H1 (cell line): ENCODE measurements around the gene MYL3. TPM values are rescaled to one million over a fixed set of nuclear protein-coding genes. Genes with fewer than 3 reads are reported as not detected.
A peak's percentile ranks its signal among the peaks of the same experiment; 100 is the strongest.

Experiments
- CTCF ChIA-PET: fragments of 300-600 bp; sonication (Branson Sonifier 250); formaldehyde crosslinking; loops from one replicate; lab custom pipeline; 2021; ENCODE audit not compliant: partially characterized antibody; lab: Charles Lee
- POLR2A ChIA-PET: fragments of 300-600 bp; sonication (Branson Sonifier 250); formaldehyde crosslinking; loops from one replicate; lab custom pipeline; 2021; ENCODE audit warnings: inconsistent platforms; ENCODE audit not compliant: partially characterized antibody; lab: Charles Lee
- DNase-seq, 2 experiments: peaks; one replicate each; pipeline versions ENCODE4 v3.0.0 to v3.0.0-alpha.2; 2010 to 2022; ENCODE audit warnings: low spot score in 2 of 2, low read depth in 1 of 2, mixed read lengths in 1 of 2
- FAIRE-seq: peaks from 2 replicates; lab custom pipeline; 2011; peaks lifted over from hg19 to GRCh38; lab: Jason Lieb, UNC
- H2AFZ ChIP-seq: 2 replicates; pipeline ENCODE4 v1.8.1; 2012; ENCODE audit warnings: low read length, inconsistent platforms
- H2AK5ac ChIP-seq: 2 replicates; pipeline ENCODE4 v1.6.1; 2013; ENCODE audit warnings: low read depth, low read length
- H2BK120ac ChIP-seq: replicated peaks from 2 replicates; pipeline ENCODE3; 2013; ENCODE audit warnings: low read depth, low read length, inconsistent platforms
- H2BK12ac ChIP-seq: 2 replicates; pipeline ENCODE4 v1.6.1; 2013; ENCODE audit warnings: low read depth, low read length
- H2BK15ac ChIP-seq: 2 replicates; pipeline ENCODE4 v1.6.1; 2013; ENCODE audit warnings: low read length
- H2BK20ac ChIP-seq: 2 replicates; pipeline ENCODE4 v1.6.1; 2013; ENCODE audit warnings: low read length
- H2BK5ac ChIP-seq: 2 replicates; pipeline ENCODE4 v1.6.1; 2013; ENCODE audit warnings: low read depth, low read length
- H3K14ac ChIP-seq: 2 replicates; pipeline ENCODE4 v1.6.1; 2013; ENCODE audit warnings: inconsistent platforms; ENCODE audit not compliant: insufficient read length
- H3K18ac ChIP-seq: 2 replicates; pipeline ENCODE4 v1.6.1; 2013; ENCODE audit warnings: low read length; ENCODE audit errors: extremely low read depth
- H3K23ac ChIP-seq: 2 replicates; pipeline ENCODE4 v1.6.1; 2013; ENCODE audit warnings: inconsistent platforms; ENCODE audit not compliant: insufficient read length
- H3K23me2 ChIP-seq: 2 replicates; pipeline ENCODE4 v1.6.1; 2013; ENCODE audit warnings: low read depth, low read length
- H3K27ac ChIP-seq: 2 replicates; pipeline ENCODE4 v1.6.1; 2011; ENCODE audit warnings: low read depth, low read length, inconsistent platforms
- H3K27me3 ChIP-seq, 4 experiments: replicated peaks in 1 of 4; 1 replicate in 1 of 4; 2 replicates in 3 of 4; pipeline versions ENCODE4 v1.6.1 to v1.8.1; 2011 to 2013; ENCODE audit warnings: low read length in 3 of 4, mild to moderate bottlenecking in 3 of 4, inconsistent platforms in 2 of 4, mixed read lengths in 2 of 4, moderate library complexity in 1 of 4; ENCODE audit not compliant: control insufficient read depth in 3 of 4, insufficient read depth in 3 of 4; ENCODE audit errors: extremely low read depth in 1 of 4
- H3K36me3 ChIP-seq, 4 experiments: 2 replicates each; pipeline versions ENCODE4 v1.6.1 to v1.8.1; 2011 to 2013; ENCODE audit warnings: mild to moderate bottlenecking in 4 of 4, low read length in 3 of 4, moderate library complexity in 2 of 4, control low read depth in 1 of 4, inconsistent platforms in 1 of 4; ENCODE audit not compliant: insufficient read depth in 4 of 4, control insufficient read depth in 2 of 4
- H3K4ac ChIP-seq: replicated peaks from 2 replicates; pipeline ENCODE3; 2013; ENCODE audit warnings: low read length, low read depth, mixed read lengths, inconsistent platforms; ENCODE audit not compliant: insufficient read length
- H3K4me1 ChIP-seq, 4 experiments: replicated peaks in 1 of 4; 1 replicate in 1 of 4; 2 replicates in 3 of 4; pipeline versions ENCODE4 v1.6.1 to v1.8.1; 2011 to 2013; ENCODE audit warnings: low read length in 3 of 4, inconsistent platforms in 2 of 4, mixed read lengths in 1 of 4; ENCODE audit not compliant: insufficient read depth in 4 of 4, control insufficient read depth in 3 of 4
- H3K4me2 ChIP-seq, 2 experiments: 2 replicates each; pipeline versions ENCODE4 v1.6.1 to v1.8.1; 2011 to 2013; ENCODE audit warnings: low read depth in 2 of 2, low read length in 2 of 2, control low read depth in 1 of 2, inconsistent platforms in 1 of 2, mild to moderate bottlenecking in 1 of 2; ENCODE audit not compliant: insufficient read depth in 1 of 2
- H3K4me3 ChIP-seq, 4 experiments: fragments of 200-600, 300-600 bp in 1 of 4; sonication (generic), shearing (Covaris generic), sonication (Bioruptor Twin) in 1 of 4; 2 replicates each; pipeline versions ENCODE4 v1.5.1 to v1.8.1; 2011 to 2016; ENCODE audit warnings: low read length in 4 of 4, low read depth in 3 of 4, control low read depth in 2 of 4, inconsistent platforms in 2 of 4, mild to moderate bottlenecking in 2 of 4, mixed read lengths in 1 of 4, moderate library complexity in 1 of 4; ENCODE audit not compliant: insufficient read depth in 2 of 4; ENCODE audit errors: extremely low read depth in 1 of 4
- H3K56ac ChIP-seq: replicated peaks from 2 replicates; pipeline ENCODE3; 2013; ENCODE audit warnings: low read depth, mild to moderate bottlenecking, mixed read lengths, low read length, inconsistent platforms; ENCODE audit not compliant: insufficient read length
- H3K79me1 ChIP-seq: 2 replicates; pipeline ENCODE4 v1.6.1; 2013; ENCODE audit warnings: low read depth, low read length, control low read depth
- H3K79me2 ChIP-seq, 2 experiments: 2 replicates each; pipeline versions ENCODE4 v1.6.1 to v1.8.1; 2012 to 2013; ENCODE audit warnings: low read length in 2 of 2, mild to moderate bottlenecking in 2 of 2, inconsistent platforms in 1 of 2; ENCODE audit not compliant: insufficient read depth in 2 of 2, control insufficient read depth in 1 of 2
- H3K9ac ChIP-seq, 4 experiments: replicated peaks in 1 of 4; 1 replicate in 1 of 4; 2 replicates in 3 of 4; pipeline versions ENCODE4 v1.6.1 to v1.8.1; 2011 to 2013; ENCODE audit warnings: low read depth in 3 of 4, low read length in 3 of 4, control low read depth in 2 of 4, mild to moderate bottlenecking in 2 of 4, moderate library complexity in 2 of 4, inconsistent platforms in 1 of 4; ENCODE audit errors: extremely low read depth in 1 of 4
- H3K9me3 ChIP-seq, 2 experiments: 2 replicates each; pipeline versions ENCODE4 v1.6.1 to v1.8.1; 2012 to 2013; ENCODE audit warnings: mild to moderate bottlenecking in 2 of 2, moderate library complexity in 2 of 2, control low read depth in 1 of 2, inconsistent platforms in 1 of 2, low read depth in 1 of 2, low read length in 1 of 2, mixed read lengths in 1 of 2; ENCODE audit not compliant: insufficient read depth in 2 of 2
- H4K20me1 ChIP-seq, 2 experiments: replicated peaks in 1 of 2; 2 replicates each; pipeline versions ENCODE3 to v1.8.1; 2011 to 2013; ENCODE audit warnings: inconsistent platforms in 2 of 2, low read length in 2 of 2, mild to moderate bottlenecking in 1 of 2; ENCODE audit not compliant: insufficient read depth in 2 of 2, control insufficient read depth in 1 of 2
- H4K5ac ChIP-seq: 2 replicates; pipeline ENCODE4 v1.6.1; 2013; ENCODE audit warnings: low read length, low read depth, mixed read lengths, inconsistent platforms; ENCODE audit not compliant: insufficient read length
- H4K8ac ChIP-seq: 2 replicates; pipeline ENCODE4 v1.8.0; 2013; ENCODE audit warnings: mild to moderate bottlenecking, moderate library complexity, low read length, inconsistent platforms; ENCODE audit not compliant: insufficient read depth; ENCODE audit errors: extremely low read depth
- H4K91ac ChIP-seq: replicated peaks from 2 replicates; pipeline ENCODE3; 2013; ENCODE audit warnings: low read length, mixed read lengths, inconsistent platforms; ENCODE audit not compliant: insufficient read length
- GTF2F1 ChIP-seq: IDR thresholded peaks from 2 replicates; pipeline ENCODE4 v1.6.1; 2012; ENCODE audit warnings: low read depth, low read length, improper control_type of control experiment, borderline replicate concordance
- HDAC2 ChIP-seq, 2 experiments: fragments of 300-600 bp in 1 of 2; sonication (generic) in 1 of 2; IDR thresholded peaks; 2 replicates each; pipeline ENCODE4 v1.6.1; 2011 to 2012; ENCODE audit warnings: low read depth in 2 of 2, low read length in 2 of 2, mild to moderate bottlenecking in 2 of 2, moderate library complexity in 2 of 2, borderline replicate concordance in 1 of 2, inconsistent platforms in 1 of 2
- HDAC6 ChIP-seq: IDR thresholded peaks from one replicate; pipeline ENCODE4 v1.7.1; 2012; ENCODE audit warnings: low read depth, mild to moderate bottlenecking, inconsistent platforms, low read length, moderate library complexity
- KDM1A ChIP-seq: fragments of 200-600, 300-600 bp; sonication (generic); IDR thresholded peaks from 2 replicates; pipeline ENCODE4 v1.7.1; 2016; ENCODE audit warnings: mild to moderate bottlenecking, low read length, borderline replicate concordance
- MAFK ChIP-seq: IDR thresholded peaks from 2 replicates; pipeline ENCODE4 v1.6.1; 2012; ENCODE audit warnings: low read depth, mild to moderate bottlenecking, improper control_type of control experiment, low read length
- RFX5 ChIP-seq: IDR thresholded peaks from 2 replicates; pipeline ENCODE4 v1.6.1; 2011; ENCODE audit warnings: low read depth, low read length, improper control_type of control experiment, borderline replicate concordance
- SAP30 ChIP-seq: fragments of 300-600 bp; sonication (generic); IDR thresholded peaks from 2 replicates; pipeline ENCODE4 v1.7.1; 2012; ENCODE audit warnings: low read length, moderate library complexity, mild to moderate bottlenecking, inconsistent platforms; ENCODE audit not compliant: insufficient read depth, insufficient replicate concordance
- SIRT6 ChIP-seq: IDR thresholded peaks from one replicate; pipeline ENCODE4 v1.7.1; 2012; ENCODE audit warnings: low read length, inconsistent platforms
- SP1 ChIP-seq: IDR thresholded peaks from 2 replicates; pipeline ENCODE4 v1.6.1; 2011; ENCODE audit warnings: low read depth, low read length
- SP2 ChIP-seq: IDR thresholded peaks from 2 replicates; pipeline ENCODE4 v1.6.1; 2012; ENCODE audit warnings: mild to moderate bottlenecking, low read length, inconsistent platforms
- SP4 ChIP-seq: IDR thresholded peaks from 2 replicates; pipeline ENCODE4 v1.6.1; 2012; ENCODE audit warnings: low read length, inconsistent platforms
- WGBS, 2 experiments: shearing (Covaris generic) in 1 of 2; methylation state at CpG; one replicate each; pipeline versions ENCODE4 v1.1.6 to v1.1.7; 2013 to 2015; ENCODE audit warnings: low lambda C conversion rate in 2 of 2, mixed read lengths in 2 of 2, inconsistent platforms in 1 of 2, low coverage in 1 of 2, missing lambda C conversion rate in 1 of 2; ENCODE audit not compliant: insufficient replicate concordance in 2 of 2, insufficient coverage in 1 of 2, insufficient read length in 1 of 2; ENCODE audit errors: extremely low coverage in 1 of 2, missing lambda C conversion rate in 1 of 2; 5-methylcytosine and 5-hydroxymethylcytosine counted together
- polyA plus RNA-seq, 7 experiments: library from polyadenylated mRNA; depleted of rRNA in 3 of 7; stranded (reverse) in 5 of 7; unstranded in 2 of 7; fragments of >200 nt in 5 of 7; fragments of 200-250 nt in 2 of 7; gene quantifications; 1 replicate in 5 of 7; 2 replicates in 1 of 7; 4 replicates in 1 of 7; pipeline versions ENCODE4 v1.2.1 to v1.2.3, GENCODE V29; 2011 to 2013; ENCODE audit warnings: missing spikeins in 2 of 7, mixed read lengths in 2 of 7
- total RNA-seq: library from RNA; stranded (reverse); fragmentation: NEBNext Ultra II Directional; extraction: Animal tissue kit (Norgen Biotek cat#: 25700); gene quantifications from 2 replicates; pipeline ENCODE4 v1.2.1, GENCODE V29; 2021
- TF ChIP-seq, protein P1 (sequence below): IDR thresholded peaks from 2 replicates; pipeline ENCODE4 v1.6.1; 2011; ENCODE audit warnings: low read depth, mild to moderate bottlenecking, low read length; ENCODE audit not compliant: insufficient read depth

Gene MYL3
- total and polyA plus RNA-seq, 2 of the 8 experiments (the other 6 are each of a cell fraction or from before 2014, with no cell fraction given) = 0.06 TPM; not detected in 1

DNA sequence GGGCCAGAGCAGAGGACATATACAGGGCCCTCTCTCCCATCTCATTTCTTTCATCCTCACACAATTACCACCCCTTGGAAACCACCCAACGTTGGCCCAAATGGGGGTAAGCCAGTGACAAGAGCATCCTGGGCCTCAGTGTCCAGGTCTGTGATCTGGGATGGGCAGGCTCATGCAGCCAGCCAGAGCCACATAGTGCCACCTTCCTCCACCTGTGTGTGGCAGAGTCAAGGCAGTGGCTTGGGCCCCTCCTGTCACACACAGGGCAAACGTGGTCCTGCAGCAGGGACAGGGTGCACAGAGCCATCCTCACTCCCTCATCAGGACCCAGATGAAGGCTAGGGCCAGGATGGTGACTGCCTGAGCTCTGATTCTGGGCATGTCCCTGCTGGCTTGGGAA, 2.3 kb upstream of the MYL3 start:
- CTCF ChIA-PET = interaction anchor here (0.6 to 4.4 kb wide), 24 partner anchors 11 to 377 kb away, joined by 3 to 88 read pairs (median 8); partner anchors contain the start of genes ALS2CL, PTH1R and TMIE
- TF ChIP-seq KDM1A (no peak), SP2 (no peak), SIRT6 (no peak), SP1 (no peak), SAP30 (no peak), SP4 (no peak), RFX5 (no peak), HDAC6 (no peak), HDAC2 (IDR thresholded peaks at IDR 0.05; ENCODE audit: borderline replicate concordance in 1 of 2, low read depth in 2 of 2, low read length in 2 of 2) (no peak), GTF2F1 (no peak), MAFK (no peak)
- TF ChIP-seq, protein P1, sequence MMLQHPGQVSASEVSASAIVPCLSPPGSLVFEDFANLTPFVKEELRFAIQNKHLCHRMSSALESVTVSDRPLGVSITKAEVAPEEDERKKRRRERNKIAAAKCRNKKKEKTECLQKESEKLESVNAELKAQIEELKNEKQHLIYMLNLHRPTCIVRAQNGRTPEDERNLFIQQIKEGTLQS = no peak

More for the DNA sequence above, 2.3 kb upstream of the MYL3 start:
- H2BK120ac ChIP-seq = no peak overlapping the region
- H3K36me3 ChIP-seq = no peaks in the 10 kb centered on the region
- no peak overlapping the region for H3K56ac ChIP-seq
- H4K8ac ChIP-seq = no peak overlapping the region
- H3K23me2 ChIP-seq = no peaks in the 10 kb centered on the region
- H4K20me1 ChIP-seq = no peaks in the 10 kb centered on the region
- H3K18ac ChIP-seq = no peak overlapping the region
- H3K23ac ChIP-seq = no peak overlapping the region
- H2AK5ac ChIP-seq = 0 out of 2 replicates have a peak overlapping the region, but pooled peaks have one; percentile 24
- 85% methylated on average over 2 of the region's 2 CpGs; no CpG with 5 or more reads in 1 of the 2 experiments for WGBS, 2 experiments
- H3K79me2 ChIP-seq = no peaks in the 10 kb centered on the region
- DNase-seq = no peak
- peaks cover 0 to 7% (median under 1%) of the 10 kb centered on the region in 4 experiments; a peak in 3 of 7 replicates for H3K27me3 ChIP-seq
- H4K5ac ChIP-seq = no peak overlapping the region
- no peak overlapping the region for H2AFZ ChIP-seq
- no peak overlapping the region for H2BK20ac ChIP-seq
- H3K79me1 ChIP-seq = no peaks in the 10 kb centered on the region
- POLR2A ChIA-PET = no interaction called here
- H3K14ac ChIP-seq = no peak overlapping the region
- no peak overlapping the region for H3K4ac ChIP-seq
- FAIRE-seq = no peak
- no peak overlapping the region for H2BK12ac ChIP-seq
- no peak overlapping the region for H3K4me3 ChIP-seq
- no peak overlapping the region for H3K4me2 ChIP-seq
- H4K91ac ChIP-seq = no peak overlapping the region
- 0 out of 2 replicates have a peak overlapping the region, but pooled peaks have one; percentile 61 for H2BK15ac ChIP-seq
- H3K9ac ChIP-seq = no peak overlapping the region; a peak in 1 of 7 replicates
- H3K27ac ChIP-seq = no peak overlapping the region
- no peaks in the 10 kb centered on the region; a peak in 2 of 7 replicates for H3K4me1 ChIP-seq
- no peaks in the 10 kb centered on the region for H3K9me3 ChIP-seq
- no peak overlapping the region; the same call in 1 of the 2 replicates for H2BK5ac ChIP-seq
